ENCODE results near the gene CREB3L2. TPM values are rescaled to one million over a fixed set of nuclear protein-coding genes. Genes with fewer than 3 reads are reported as not detected.

CREB3L2 gene
- total RNA-seq, 2 experiments from 2014 or later = 21.0 to 24.4 TPM

GRCh38 chr7:138002096-138002827 lies 376 bp upstream of the CREB3L2 start:
- H3K27ac Mint-ChIP-seq = peak overlapping the region; percentile 93
- no peaks in the 10 kb centered on the region for H3K27me3 Mint-ChIP-seq
- H3K9me3 Mint-ChIP-seq = no peaks in the 10 kb centered on the region
- peaks cover 25% of the 10 kb centered on the region for H3K4me1 Mint-ChIP-seq (ENCODE audit: low read depth)
- H3K4me3 Mint-ChIP-seq = peak overlapping the region; percentile 94
- TF ChIP-seq CTCF (IDR thresholded peaks at IDR 0.05) = peak; percentile 89
- peak; percentile 98 for DNase-seq
- ChIA-PET POLR2A (interaction anchor here (1.0 kb wide), 2 partner anchors 9 to 101 kb away, joined by 3 to 4 read pairs; no protein-coding TSS in a partner anchor), CTCF (interaction anchor here (0.6 to 16.3 kb wide), 32 partner anchors 8 to 736 kb away, joined by 3 to 334 read pairs (median 5); no protein-coding TSS in a partner anchor)
- H3K36me3 Mint-ChIP-seq (ENCODE audit: low read depth) = peaks cover 2% of the 10 kb centered on the region
- intact Hi-C loops (cut with micrococcal nuclease) = no loop called here
- peak; percentile 96 for ATAC-seq

- POLR2A ChIA-PET = interaction anchor here (1.7 kb wide), 1 partner anchor 14 kb away, joined by 5 read pairs; no protein-coding TSS in a partner anchor
- Mint-ChIP-seq H3K9me3 (no peaks in the 10 kb centered on the region), H3K27me3 (no peaks in the 10 kb centered on the region), H3K27ac (peak overlapping the region; percentile 93), H3K4me3 (peak overlapping the region; percentile 94), H3K36me3 (ENCODE audit: low read depth) (peaks cover 12% of the 10 kb centered on the region), H3K4me1 (ENCODE audit: low read depth) (peaks cover 36% of the 10 kb centered on the region)
- no peak for TF ChIP-seq CTCF (IDR thresholded peaks at IDR 0.05)
- DNase-seq = no peak
- intact Hi-C loops (cut with micrococcal nuclease) = no loop called here
- CTCF ChIA-PET = interaction anchor here (0.6 to 16.3 kb wide), 4 partner anchors 8 to 333 kb away, joined by 3 to 334 read pairs (median 14); no protein-coding TSS in a partner anchor
- no peak for ATAC-seq
Measured at GRCh38 chr7:138000081-138000701, 1.7 kb downstream of the CREB3L2 start.

- ChIA-PET POLR2A (interaction anchor here (1.7 kb wide), 1 partner anchor 13 kb away, joined by 5 read pairs; no protein-coding TSS in a partner anchor), CTCF (interaction anchor here (0.6 to 16.3 kb wide), 5 partner anchors 9 to 739 kb away, joined by 3 to 334 read pairs (median 3); no protein-coding TSS in a partner anchor)
- H3K4me1 Mint-ChIP-seq (ENCODE audit: low read depth) = peaks cover 36% of the 10 kb centered on the region
Measured at GRCh38 chr7:137999496-138000080, 2.3 kb downstream of the CREB3L2 start.

GRCh38 chr7:137998250-137998649 lies 3.6 kb downstream of the CREB3L2 start:
- CTCF ChIA-PET = interaction anchor here (1.0 to 16.3 kb wide), 3 partner anchors 10 to 342 kb away, joined by 3 to 334 read pairs (median 25); no protein-coding TSS in a partner anchor
- DNase-seq = no peak
- POLR2A ChIA-PET = no interaction called here
- Mint-ChIP-seq H3K4me3 (no peak overlapping the region), H3K36me3 (ENCODE audit: low read depth) (peaks cover 12% of the 10 kb centered on the region), H3K27me3 (no peaks in the 10 kb centered on the region), H3K27ac (no peak overlapping the region), H3K9me3 (no peaks in the 10 kb centered on the region), H3K4me1 (ENCODE audit: low read depth) (peaks cover 37% of the 10 kb centered on the region)
- TF ChIP-seq CTCF (IDR thresholded peaks at IDR 0.05) = no peak
- no peak for ATAC-seq
- intact Hi-C loops (cut with micrococcal nuclease) = no loop called here

More at GRCh38 chr7:137999496-138000080, 2.3 kb downstream of the CREB3L2 start:
- no peak for ATAC-seq
- DNase-seq = no peak
- intact Hi-C loops (cut with micrococcal nuclease) = no loop called here
- H3K9me3 Mint-ChIP-seq = no peaks in the 10 kb centered on the region
- H3K36me3 Mint-ChIP-seq (ENCODE audit: low read depth) = peaks cover 12% of the 10 kb centered on the region
- no peak overlapping the region for H3K27ac Mint-ChIP-seq
- no peaks in the 10 kb centered on the region for H3K27me3 Mint-ChIP-seq
- TF ChIP-seq CTCF (IDR thresholded peaks at IDR 0.05) = no peak
- peak overlapping the region; percentile 94 for H3K4me3 Mint-ChIP-seq

Data from activated CD8-positive, alpha-beta T cell treated with anti-CD3 and anti-CD28 coated beads for 36 hours (primary cell).